GM23338 (cell line): Measurements from ENCODE around the gene REXO5. TPM values are rescaled to one million over a fixed set of nuclear protein-coding genes. Genes with fewer than 3 reads are reported as not detected.
"Not testable (repeated sequence)": the region's sequence is repeated elsewhere in the genome, so short reads cannot be mapped to it uniquely, and the experiment has no call there.

Experiments used
- ATAC-seq: fragments of 200-7000 bp; cut with Tn5 transposase; 3 replicates; pipeline ENCODE4 v1.9.1; 2020
- DNase-seq: peaks from one replicate; pipeline ENCODE4 v3.0.0-alpha.2; 2015; ENCODE audit warnings: low spot score
- H2AFZ ChIP-seq: fragments of 200-600 bp; sonication (generic); 2 replicates; pipeline ENCODE4 v1.8.0; 2016; ENCODE audit warnings: antibody characterized with exemption, mild to moderate bottlenecking, moderate library complexity
- H3F3A ChIP-seq: fragments of 200-600 bp; sonication (generic); replicated peaks from 2 replicates; pipeline ENCODE4 v1.8.0; 2017; ENCODE audit warnings: antibody characterized with exemption, mixed run types, low read depth
- H3K27ac ChIP-seq: fragments of 200-600 bp; sonication (generic); 2 replicates; pipeline ENCODE4 v1.6.1; 2016; ENCODE audit warnings: low read depth
- H3K27me3 ChIP-seq: fragments of 200-600 bp; sonication (generic); 2 replicates; pipeline ENCODE4 v1.8.0; 2016; ENCODE audit warnings: mild to moderate bottlenecking, mixed run types, moderate library complexity; ENCODE audit not compliant: insufficient read depth
- H3K36me3 ChIP-seq: fragments of 200-600 bp; sonication (generic); 2 replicates; pipeline ENCODE4 v1.8.0; 2016; ENCODE audit warnings: mild to moderate bottlenecking; ENCODE audit not compliant: insufficient read depth
- H3K4me1 ChIP-seq: fragments of 200-600 bp; sonication (generic); 2 replicates; pipeline ENCODE4 v1.8.0; 2016; ENCODE audit warnings: mild to moderate bottlenecking, moderate library complexity; ENCODE audit not compliant: insufficient read depth
- H3K4me2 ChIP-seq: fragments of 200-600 bp; sonication (generic); 2 replicates; pipeline ENCODE4 v1.7.1; 2017; ENCODE audit warnings: mixed run types
- H3K4me3 ChIP-seq: fragments of 200-600 bp; sonication (generic); 2 replicates; pipeline ENCODE4 v1.6.1; 2016; ENCODE audit warnings: mixed run types
- H3K79me2 ChIP-seq: fragments of 200-600 bp; sonication (generic); replicated peaks from 2 replicates; pipeline ENCODE4 v1.8.0; 2017; ENCODE audit warnings: mild to moderate bottlenecking; ENCODE audit not compliant: insufficient read depth
- H3K9me2 ChIP-seq: fragments of 200-600 bp; sonication (generic); 2 replicates; pipeline ENCODE4 v1.8.0; 2017; ENCODE audit not compliant: insufficient read depth
- H4K20me1 ChIP-seq: fragments of 200-600 bp; sonication (generic); replicated peaks from 2 replicates; pipeline ENCODE4 v1.8.0; 2017; ENCODE audit warnings: mild to moderate bottlenecking; ENCODE audit not compliant: insufficient read depth
- H3K27ac Mint-ChIP-seq: 2 replicates; pipeline ENCODE4 v1.8.0; 2020; ENCODE audit warnings: inconsistent platforms, mild to moderate bottlenecking, moderate library complexity, mixed read lengths
- H3K27me3 Mint-ChIP-seq: 3 replicates; pipeline ENCODE4 v1.8.0; 2022; ENCODE audit warnings: low read depth, mild to moderate bottlenecking, moderate library complexity, mixed read lengths, inconsistent platforms; ENCODE audit not compliant: insufficient read depth, poor library complexity
- H3K36me3 Mint-ChIP-seq: 3 replicates; pipeline ENCODE4 v1.8.0; 2021; ENCODE audit warnings: low read depth, mild to moderate bottlenecking, inconsistent platforms, moderate library complexity, mixed read lengths
- H3K4me1 Mint-ChIP-seq: 3 replicates; pipeline ENCODE4 v1.8.0; 2020; ENCODE audit warnings: mild to moderate bottlenecking, inconsistent platforms, mixed read lengths
- H3K4me3 Mint-ChIP-seq: 3 replicates; pipeline ENCODE4 v1.8.0; 2021; ENCODE audit warnings: moderate library complexity, mild to moderate bottlenecking, inconsistent platforms, mixed read lengths
- H3K9me3 Mint-ChIP-seq: 3 replicates; pipeline ENCODE4 v1.8.0; 2020; ENCODE audit warnings: moderate library complexity, mild to moderate bottlenecking, inconsistent platforms, mixed read lengths
- CREB1 ChIP-seq: fragments of 250-450 bp; sonication (Bioruptor Pico); IDR thresholded peaks from 2 replicates; pipeline ENCODE4 v1.5.0; 2020; ENCODE audit warnings: low read depth, mild to moderate bottlenecking, moderate library complexity
- ETS1 ChIP-seq: IDR thresholded peaks from 2 replicates; pipeline ENCODE4 v1.6.1; 2016; ENCODE audit warnings: antibody characterized with exemption
- EZH2 ChIP-seq: fragments of 200-600 bp; sonication (generic); IDR thresholded peaks from one replicate; pipeline ENCODE4 v1.8.0; 2017; ENCODE audit warnings: antibody characterized with exemption, mild to moderate bottlenecking, low read depth; ENCODE audit not compliant: unreplicated experiment
- EZH2phosphoT487 ChIP-seq: fragments of 200-600 bp; sonication (generic); IDR thresholded peaks from one replicate; pipeline ENCODE4 v1.8.1; 2018; ENCODE audit warnings: antibody characterized with exemption; ENCODE audit not compliant: unreplicated experiment
- POLR2AphosphoS5 ChIP-seq: IDR thresholded peaks from 2 replicates; pipeline ENCODE4 v1.6.1; 2016; ENCODE audit warnings: antibody characterized with exemption, low read depth
- REST ChIP-seq: IDR thresholded peaks from one replicate; pipeline ENCODE4 v1.6.1; 2018; ENCODE audit warnings: antibody characterized with exemption; ENCODE audit not compliant: unreplicated experiment
- STAT1 ChIP-seq: IDR thresholded peaks from one replicate; pipeline ENCODE4 v1.6.1; 2016; ENCODE audit warnings: antibody characterized with exemption; ENCODE audit not compliant: unreplicated experiment
- ZNF114 ChIP-seq: fragments of 250-450 bp; sonication (Bioruptor Pico); IDR thresholded peaks from 2 replicates; pipeline ENCODE4 v1.5.0; 2020; ENCODE audit warnings: mild to moderate bottlenecking, moderate library complexity
- ZNF331 ChIP-seq: fragments of 250-450 bp; sonication (Bioruptor Pico); IDR thresholded peaks from 2 replicates; pipeline ENCODE4 v1.5.0; 2020; ENCODE audit warnings: low read depth, mild to moderate bottlenecking, moderate library complexity
- ZNF462 ChIP-seq: fragments of 250-450 bp; sonication (Bioruptor Pico); IDR thresholded peaks from 2 replicates; pipeline ENCODE4 v1.5.0; 2020; ENCODE audit warnings: mild to moderate bottlenecking, moderate library complexity
- polyA plus RNA-seq: library from polyadenylated mRNA; unstranded; fragments of >200 nt; fragmentation: Nextera tagmentation; extraction: Ambion mirVana; gene quantifications from 2 replicates; pipeline ENCODE4 v1.2.1, GENCODE V29; 2016
- total RNA-seq: library from RNA; depleted of rRNA; stranded (reverse); fragments of >200 nt; shearing (Covaris generic); gene quantifications from 2 replicates; pipeline ENCODE4 v1.2.3, GENCODE V29; 2014

REXO5 gene
- total and polyA plus RNA-seq, 2 experiments from 2014 or later = 6.5 to 6.9 TPM

- TF ChIP-seq ZNF462 (CRISPR knock-in tag) = no peak
- TF ChIP-seq REST = no peak
Measured at GRCh38 chr16:20803192-20803560, 3.2 kb upstream of the REXO5 start (continued).

- Mint-ChIP-seq H3K9me3 (no peaks in the 10 kb centered on the region), H3K27ac (no peak overlapping the region), H3K36me3 (peaks cover 6% of the 10 kb centered on the region; the same call in 1 of the 3 replicates), H3K27me3 (peaks cover 5% of the 10 kb centered on the region), H3K4me1 (peaks cover 14% of the 10 kb centered on the region; the same call in 2 of the 3 replicates), H3K4me3 (no peak overlapping the region)
- Histone ChIP-seq H3K4me2 (no peak overlapping the region), H3K27ac (no peak overlapping the region), H4K20me1 (no peaks in the 10 kb centered on the region), H3K4me1 (peaks cover 5% of the 10 kb centered on the region; the same call in 1 of the 2 replicates), H3K4me3 (no peak overlapping the region), H3F3A (peaks cover 11% of the 10 kb centered on the region; the same call in 1 of the 2 replicates), H3K36me3 (no peaks in the 10 kb centered on the region), H2AFZ (no peak overlapping the region), H3K27me3 (no peaks in the 10 kb centered on the region), H3K79me2 (no peaks in the 10 kb centered on the region), H3K9me2 (no peaks in the 10 kb centered on the region)
- DNase-seq = no peak
- no peak for TF ChIP-seq STAT1
- TF ChIP-seq ZNF331 (CRISPR knock-in tag) = no peak
- no peak for TF ChIP-seq ZNF114 (CRISPR knock-in tag)
- TF ChIP-seq EZH2 = no peak
- no peak for TF ChIP-seq POLR2AphosphoS5
- no peak for TF ChIP-seq EZH2phosphoT487
- TF ChIP-seq CREB1 (CRISPR knock-in tag) = no peak
- TF ChIP-seq ETS1 = no peak
- ATAC-seq = no peak
Measured at GRCh38 chr16:20803561-20804214, 2.6 kb upstream of the REXO5 start.

GRCh38 chr16:20805684-20806167 lies 601 bp upstream of the REXO5 start:
- not testable (repeated sequence) for H3K27ac ChIP-seq, ATAC-seq, H3K9me3 Mint-ChIP-seq, H3K4me1 ChIP-seq, H3K79me2 ChIP-seq, H3K27me3 ChIP-seq, H3K36me3 Mint-ChIP-seq, H3K36me3 ChIP-seq, H4K20me1 ChIP-seq, H3K27me3 Mint-ChIP-seq, H3K9me2 ChIP-seq, DNase-seq
- H3K27ac Mint-ChIP-seq = peak overlapping the region; percentile 43; the same call in 1 of the 2 replicates
- H3K4me1 Mint-ChIP-seq = peaks cover 14% of the 10 kb centered on the region; the same call in 2 of the 3 replicates
- H2AFZ ChIP-seq = peak overlapping the region; percentile 98
- H3K4me3 Mint-ChIP-seq = peak overlapping the region; percentile 98
- H3F3A ChIP-seq = peaks cover 11% of the 10 kb centered on the region; the same call in 1 of the 2 replicates
- H3K4me3 ChIP-seq = peak overlapping the region; percentile 84
- peak overlapping the region; percentile 97 for H3K4me2 ChIP-seq
